SH-SY5Y (cell line): ENCODE data around the gene JHY.

Experiments
- GATA2 ChIP-seq: IDR thresholded peaks from 2 replicates; pipeline ENCODE4 v1.6.1; 2011; ENCODE audit warnings: mild to moderate bottlenecking, low read depth, low read length
- GATA3 ChIP-seq: IDR thresholded peaks from 2 replicates; pipeline ENCODE4 v1.6.1; 2011; ENCODE audit warnings: low read depth, mild to moderate bottlenecking, low read length, moderate library complexity

DNA sequence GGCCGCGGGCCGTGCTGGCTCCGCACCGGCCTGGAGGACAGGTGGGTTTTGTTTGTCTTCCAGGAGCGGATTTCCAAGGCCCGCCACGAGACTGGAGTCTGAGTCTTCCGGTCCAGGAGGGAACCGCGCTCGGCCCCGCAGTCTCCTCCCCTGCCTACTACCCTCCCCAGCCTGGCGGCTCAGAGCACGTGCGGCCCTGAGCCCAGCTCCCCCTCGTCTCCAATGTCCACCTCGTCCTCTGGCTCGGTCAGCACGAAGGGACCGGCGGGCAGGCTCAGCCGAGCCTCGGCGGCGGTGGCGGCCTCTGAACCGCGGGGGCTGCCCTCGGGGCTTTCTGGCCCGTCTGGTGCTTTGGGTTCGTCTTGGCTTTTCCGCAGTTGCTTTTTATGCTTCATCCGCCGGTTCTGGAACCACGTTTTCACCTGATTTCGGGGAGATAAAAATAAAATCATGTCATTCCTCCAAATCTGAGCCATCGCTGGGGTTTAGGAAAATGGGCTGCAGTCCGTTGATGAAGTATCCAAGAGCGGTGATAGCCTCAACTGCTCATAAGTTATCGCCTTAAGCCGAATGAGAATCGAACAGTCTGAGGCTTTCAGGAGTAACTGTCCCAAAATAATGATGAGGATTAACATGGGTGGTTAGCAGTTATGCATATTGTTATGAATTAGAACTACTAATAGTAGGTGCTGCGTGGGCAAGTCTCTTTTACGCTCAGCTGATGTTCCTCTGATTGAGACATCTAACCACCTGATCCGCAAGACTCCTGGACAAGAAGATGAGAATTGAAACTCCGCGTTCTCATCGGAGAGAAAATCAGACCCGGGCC lies 95.1 kb downstream of the JHY start:
- TF ChIP-seq GATA2 (no peak), GATA3 (no peak)
